ENCODE measurements around the gene TBX2.
"Not testable (repeated sequence)": the region's sequence is repeated elsewhere in the genome, so short reads cannot be mapped to it uniquely, and the experiment has no call there.

TBX2 gene

DNA sequence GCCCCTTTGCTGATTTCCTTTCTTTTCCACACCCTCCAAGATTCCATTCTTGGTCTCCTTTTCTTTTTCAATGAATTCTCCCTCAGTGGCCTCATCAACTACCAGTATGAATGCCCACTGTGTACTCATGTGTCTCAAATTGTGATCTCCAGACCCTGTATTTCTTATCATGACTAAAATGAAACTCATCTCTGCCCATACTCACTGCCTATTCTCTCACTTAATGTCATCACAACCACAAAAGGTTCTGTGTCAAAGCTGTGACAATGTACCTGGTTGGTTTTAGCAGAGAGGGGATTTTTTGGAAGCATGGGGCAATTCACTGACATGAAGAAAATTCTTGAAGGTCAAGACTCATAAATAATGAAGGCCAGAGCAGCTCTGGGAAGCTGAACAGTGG is 41.1 kb downstream of the TBX2 start:
- DNase-seq, result no peak

DNA sequence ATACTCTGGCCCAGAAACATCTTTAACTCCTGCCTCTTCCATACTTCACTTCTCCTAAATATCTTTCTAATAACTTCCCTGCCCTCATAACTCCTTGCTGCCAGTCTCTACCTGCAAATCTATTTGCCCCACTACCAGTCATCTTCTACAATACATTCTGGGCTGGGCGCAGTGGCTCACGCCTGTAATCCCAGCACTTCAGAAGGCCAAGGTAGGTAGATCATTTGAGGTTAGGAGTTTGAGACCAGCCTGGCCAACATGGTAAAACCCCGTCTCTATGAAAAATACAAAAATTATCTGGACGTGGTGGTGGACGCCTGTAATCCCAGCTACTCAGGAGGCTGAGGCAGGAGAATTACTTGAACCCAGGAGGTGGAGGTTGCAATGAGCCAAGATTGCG is 41.9 kb downstream of the TBX2 start:
- not testable (repeated sequence) for DNase-seq

DNA sequence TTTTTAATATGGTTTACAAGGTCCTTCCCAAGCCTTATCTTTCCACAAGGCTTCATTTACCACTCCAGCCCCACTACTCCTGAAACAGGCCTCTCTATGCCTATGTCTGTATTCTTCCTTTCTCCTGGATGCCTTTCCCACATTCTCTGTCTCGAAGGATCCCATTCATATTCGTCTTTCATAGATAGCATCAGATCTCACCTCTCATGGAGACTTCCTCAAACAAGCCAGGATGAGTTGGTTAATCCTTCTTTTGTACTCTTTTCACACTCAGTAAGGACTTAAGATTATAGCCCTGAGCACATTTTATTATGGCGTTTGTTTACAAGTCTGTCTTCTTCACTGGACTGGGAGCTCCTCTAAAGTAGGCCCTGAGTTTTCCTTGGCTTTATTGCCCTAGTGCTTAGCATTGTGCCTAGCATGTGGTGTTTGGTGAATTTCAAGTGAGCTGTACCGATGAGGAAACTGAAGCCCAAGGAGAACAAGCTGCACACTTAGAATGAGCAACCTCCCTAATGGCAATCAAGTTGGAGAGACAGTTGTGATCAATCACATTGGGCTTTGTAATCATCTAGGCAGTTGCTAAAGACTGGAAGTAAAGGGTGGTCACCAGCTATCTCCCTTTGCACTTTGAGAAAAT is 42.6 kb downstream of the TBX2 start:
- no peak for DNase-seq

DNA sequence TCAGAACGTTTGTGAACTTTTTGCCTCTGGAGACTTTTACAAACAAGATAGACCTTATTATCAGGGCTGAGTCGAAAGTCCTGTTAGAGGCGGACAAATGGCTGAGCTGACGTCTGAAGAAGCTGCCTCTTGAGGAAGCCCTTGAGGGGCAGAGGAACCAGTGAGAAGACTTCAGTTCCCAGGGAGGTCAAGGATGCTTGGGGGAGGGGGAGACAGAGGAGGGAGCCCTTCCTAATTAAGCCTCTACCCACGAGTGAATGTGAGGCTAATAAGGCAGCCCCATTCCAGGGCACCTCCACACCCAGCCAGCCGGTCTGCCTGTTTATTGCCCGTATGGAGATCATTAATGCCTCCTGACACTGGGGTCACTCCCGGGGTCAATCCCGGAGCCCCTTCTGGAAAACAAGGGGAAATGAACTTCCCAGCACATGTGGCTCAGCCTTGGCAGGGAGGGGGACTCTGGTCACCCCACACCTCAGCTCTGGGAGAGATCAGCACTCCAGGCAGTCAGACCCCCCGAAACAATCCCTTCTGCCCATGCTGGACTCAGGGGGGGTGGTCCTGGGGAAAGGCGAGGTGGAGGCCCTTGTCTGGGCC is 43.3 kb downstream of the TBX2 start:
- no peak for DNase-seq

DNA sequence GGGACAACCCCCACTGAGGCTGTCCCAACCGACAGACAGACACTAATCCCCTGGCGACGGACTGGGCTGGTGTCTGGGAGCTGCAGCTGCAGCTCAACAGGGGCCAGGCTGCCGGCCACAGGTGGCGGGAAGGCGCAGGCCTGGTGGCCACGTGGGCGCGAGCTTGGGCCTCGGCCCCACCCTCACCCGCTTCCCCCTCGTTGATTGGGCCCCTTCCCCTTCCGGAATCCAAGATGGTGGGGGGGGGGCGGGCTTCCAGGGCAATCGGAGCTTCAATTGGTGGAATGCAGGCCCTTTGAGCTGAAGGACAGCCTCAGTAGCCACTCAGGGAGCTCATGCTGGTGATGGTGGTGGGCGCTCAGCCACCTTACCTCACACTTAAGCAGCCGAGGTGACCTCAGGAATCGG is 43.8 kb downstream of the TBX2 start:
- no peak for DNase-seq

DNA sequence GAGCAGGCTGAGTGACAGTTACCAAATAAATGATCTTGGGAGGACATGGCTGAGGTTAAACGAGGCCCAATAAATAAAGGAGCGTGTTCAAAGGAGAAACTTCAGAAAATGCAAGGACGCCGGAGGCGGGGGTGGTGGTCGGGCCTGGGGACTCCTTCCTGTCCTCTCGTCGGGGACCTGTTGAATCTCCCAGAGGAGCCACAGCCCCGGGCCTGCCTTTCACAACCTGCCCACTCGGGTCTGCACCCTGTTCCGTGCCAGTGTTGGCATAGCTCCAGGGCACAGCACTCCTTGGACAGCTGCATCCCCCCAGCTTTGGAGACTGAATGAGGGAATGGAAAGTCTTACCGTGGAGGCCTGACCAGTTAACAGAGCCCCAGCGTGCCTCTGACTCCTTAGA is 44.4 kb downstream of the TBX2 start:
- no peak for DNase-seq

DNA sequence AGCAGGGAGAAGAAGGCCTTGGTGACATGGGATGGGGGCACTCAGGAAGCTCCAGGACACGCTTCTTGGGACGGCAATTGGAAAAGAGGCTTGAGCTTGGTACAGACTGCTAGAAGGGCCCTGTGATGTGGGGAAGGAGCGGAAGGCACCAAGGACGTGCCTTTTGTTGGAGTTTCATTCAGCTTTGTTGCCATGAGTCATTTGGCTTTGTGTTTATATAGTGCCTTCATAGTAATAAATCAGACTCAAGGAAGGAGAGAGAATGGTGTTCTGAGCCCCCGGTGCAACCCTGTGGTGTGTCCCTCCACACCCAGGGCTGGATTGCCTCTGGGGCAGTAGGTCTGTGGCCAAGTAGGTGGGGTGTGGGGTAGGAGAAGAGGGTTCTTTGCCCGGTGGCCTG is 45.2 kb downstream of the TBX2 start:
- DNase-seq, result no peak

DNA sequence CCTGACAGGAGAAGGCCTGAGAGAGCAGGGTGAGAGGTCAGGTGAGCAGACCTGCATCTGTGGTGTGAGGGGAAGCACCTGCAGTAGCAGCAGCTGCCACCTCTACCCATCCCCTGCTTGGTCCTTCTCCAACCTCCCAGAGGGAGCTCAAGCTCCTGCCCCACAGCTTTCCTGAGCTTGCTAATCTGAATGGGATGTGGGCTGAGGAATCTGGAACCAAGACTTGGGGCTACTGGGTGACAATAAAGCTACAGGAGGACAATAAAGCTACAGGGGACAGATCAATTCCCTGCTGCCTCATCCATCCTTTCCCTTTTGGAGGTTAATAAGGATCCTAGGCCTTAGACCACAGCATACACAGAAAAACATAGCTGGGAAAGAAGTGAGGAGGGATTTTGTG is 47.7 kb downstream of the TBX2 start:
- DNase-seq, result no peak

DNA sequence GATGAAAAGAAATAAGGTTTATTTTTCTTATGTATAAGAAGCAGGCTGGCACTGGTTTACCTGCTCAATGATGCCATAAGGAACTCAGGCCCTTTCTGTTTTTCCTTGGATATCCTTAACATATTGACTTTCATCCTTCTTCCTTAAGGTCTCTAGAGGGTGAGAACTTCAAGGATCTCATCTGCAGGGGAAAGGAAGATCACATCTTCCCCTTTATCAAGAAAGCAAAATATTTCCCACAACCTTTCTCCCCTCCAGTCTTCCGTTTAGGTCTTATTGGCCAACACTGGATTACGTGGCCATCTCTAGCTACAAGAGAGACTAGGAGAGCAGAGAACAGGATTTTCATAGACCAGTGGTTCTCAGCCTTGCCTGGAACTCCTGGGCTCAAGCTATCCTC is 48.4 kb downstream of the TBX2 start:
- DNase-seq, result no peak

DNA sequence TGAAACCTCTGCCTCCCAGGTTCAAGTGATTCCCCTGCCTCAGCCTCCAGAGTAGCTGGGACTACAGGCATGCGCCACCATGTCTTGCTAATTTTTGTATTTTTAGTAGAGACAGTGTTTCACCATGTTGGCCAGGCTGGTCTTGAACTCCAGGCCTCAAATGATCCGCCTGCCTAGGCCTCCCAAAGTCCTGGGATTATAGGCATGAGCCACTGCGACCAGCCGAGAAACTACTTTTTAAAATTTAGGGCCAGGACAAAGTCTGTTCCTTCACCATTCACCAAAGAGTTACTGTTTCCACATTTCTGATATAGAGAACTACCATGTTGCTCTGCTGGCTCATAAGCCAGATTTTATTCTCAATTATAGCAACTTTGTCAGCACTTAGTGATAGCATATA is 49.5 kb downstream of the TBX2 start:
- DNase-seq, result not testable (repeated sequence)

DNA sequence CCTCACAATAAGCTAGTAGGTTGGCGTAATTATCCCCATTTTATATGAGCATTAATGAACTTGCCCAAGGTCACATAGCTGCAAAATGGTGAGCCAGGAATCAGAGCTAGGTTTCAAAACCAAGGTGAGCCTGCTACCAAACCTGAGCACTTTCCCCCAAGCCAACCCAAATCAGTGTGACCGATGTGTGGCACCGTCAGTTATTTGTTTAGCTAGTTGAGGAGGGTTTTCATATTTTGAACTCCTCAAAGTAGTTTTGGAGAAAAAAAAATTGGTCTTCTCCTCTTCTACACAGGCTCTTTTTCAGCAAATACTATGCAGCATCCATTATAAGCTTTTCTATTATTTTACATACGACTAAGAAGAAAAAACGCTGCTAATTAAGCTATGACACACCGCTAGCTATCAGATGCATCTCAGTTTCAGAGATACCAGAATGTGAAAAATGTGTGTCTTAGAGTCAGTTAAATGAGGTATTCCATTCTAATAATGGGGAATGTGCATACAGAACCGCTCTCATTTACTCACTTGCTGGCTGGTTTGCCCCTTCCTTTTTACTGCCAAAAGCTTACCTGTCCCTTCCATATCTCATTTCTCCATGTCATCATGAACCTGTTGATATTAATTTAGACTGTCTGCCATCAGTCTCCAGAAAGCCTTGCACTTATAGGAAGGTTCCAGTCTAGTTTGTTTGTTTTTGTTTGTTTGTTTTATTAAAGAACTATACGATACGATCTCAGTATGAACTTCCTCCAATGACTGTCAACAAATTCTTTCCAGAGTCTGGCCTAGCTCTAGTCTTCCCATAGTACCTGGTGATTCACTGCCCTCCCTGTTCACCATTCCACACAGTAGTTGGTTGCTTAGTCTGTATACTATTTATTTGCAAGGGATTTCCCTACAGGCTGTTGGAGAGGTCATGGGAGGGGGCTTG is 50.3 kb downstream of the TBX2 start:
- DNase-seq, result no peak

DNA sequence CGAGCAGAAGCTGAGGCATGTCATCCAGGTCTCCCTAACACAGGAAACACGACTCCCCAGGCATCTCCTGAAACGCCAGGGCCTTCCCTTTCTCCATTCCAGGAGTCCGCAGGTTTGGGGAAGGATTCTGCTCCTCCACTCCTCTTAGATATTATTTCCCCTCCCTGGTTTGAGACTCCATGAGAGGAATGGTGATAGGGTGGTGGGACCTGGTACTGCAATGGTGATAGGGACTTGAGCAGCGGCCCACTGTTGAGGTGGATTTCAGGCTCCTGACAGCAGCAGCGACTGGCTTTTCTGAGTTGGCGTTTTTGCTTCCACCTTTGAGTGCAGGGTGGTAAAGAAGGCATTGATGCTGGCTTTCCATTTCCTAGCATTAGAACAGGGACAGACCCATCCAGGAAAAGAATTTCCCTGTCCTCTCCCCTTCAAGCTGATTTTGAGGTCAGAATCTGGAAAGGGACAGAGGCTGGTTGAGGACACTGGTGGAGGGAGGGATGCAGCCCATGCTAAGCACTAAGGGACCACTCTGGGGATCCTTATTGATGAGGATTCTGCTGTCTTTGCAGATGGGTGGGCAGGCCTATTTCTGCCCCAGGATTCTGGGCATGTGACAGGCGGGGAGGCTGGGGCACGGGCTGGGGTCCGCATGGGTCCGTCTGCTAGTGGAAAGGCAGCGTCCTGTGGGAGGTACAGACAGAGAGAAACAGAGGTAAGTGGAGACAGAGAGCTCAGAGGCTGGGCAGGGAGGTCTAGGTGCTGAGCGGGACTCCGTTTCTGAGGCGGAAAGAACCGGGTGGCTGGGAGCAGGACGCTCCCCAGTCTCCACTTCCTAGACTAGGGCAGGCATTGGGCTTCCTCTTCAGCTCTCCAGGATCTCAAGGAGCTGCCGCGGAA is 51.2 kb downstream of the TBX2 start:
- DNase-seq, result no peak

DNA sequence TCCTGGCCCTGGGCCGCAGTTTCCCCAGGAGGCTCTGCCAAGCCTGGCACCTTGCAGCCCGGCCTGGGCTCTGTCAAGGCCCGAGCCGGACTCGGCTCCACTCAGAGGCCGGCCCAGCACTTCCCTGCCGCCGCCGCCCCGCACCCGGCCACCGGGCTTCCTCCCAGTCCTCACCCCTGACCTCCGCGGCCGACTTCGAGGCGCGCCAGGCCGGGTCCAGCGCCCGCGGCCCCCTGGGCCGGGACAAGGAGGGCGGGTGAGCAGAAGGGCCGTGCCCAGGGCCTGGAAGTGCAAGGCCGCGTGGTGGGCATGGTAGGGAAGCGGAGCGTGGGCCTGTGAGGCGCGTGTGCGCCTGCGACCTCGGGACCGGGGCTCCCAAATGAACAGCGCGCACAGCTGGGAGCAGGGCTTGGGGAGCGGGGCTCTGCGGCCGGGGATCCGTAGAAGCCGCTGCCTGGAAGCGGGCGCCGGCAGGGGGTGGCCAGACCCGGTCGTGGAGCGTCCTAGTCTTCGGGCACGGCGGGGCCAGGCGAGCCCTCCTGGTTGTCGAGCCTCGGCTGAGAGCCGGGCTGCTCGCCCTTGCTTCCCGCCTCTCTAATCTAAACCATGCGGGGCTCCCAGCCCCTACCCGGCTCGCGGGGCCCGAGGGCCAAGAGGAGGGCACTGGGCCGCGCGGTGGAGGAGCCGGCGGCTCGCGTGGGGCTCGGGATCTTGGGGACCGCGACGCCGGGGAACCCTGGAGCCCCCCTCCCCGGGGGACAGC is 52.1 kb downstream of the TBX2 start:
- DNase-seq, result no peak

DNA sequence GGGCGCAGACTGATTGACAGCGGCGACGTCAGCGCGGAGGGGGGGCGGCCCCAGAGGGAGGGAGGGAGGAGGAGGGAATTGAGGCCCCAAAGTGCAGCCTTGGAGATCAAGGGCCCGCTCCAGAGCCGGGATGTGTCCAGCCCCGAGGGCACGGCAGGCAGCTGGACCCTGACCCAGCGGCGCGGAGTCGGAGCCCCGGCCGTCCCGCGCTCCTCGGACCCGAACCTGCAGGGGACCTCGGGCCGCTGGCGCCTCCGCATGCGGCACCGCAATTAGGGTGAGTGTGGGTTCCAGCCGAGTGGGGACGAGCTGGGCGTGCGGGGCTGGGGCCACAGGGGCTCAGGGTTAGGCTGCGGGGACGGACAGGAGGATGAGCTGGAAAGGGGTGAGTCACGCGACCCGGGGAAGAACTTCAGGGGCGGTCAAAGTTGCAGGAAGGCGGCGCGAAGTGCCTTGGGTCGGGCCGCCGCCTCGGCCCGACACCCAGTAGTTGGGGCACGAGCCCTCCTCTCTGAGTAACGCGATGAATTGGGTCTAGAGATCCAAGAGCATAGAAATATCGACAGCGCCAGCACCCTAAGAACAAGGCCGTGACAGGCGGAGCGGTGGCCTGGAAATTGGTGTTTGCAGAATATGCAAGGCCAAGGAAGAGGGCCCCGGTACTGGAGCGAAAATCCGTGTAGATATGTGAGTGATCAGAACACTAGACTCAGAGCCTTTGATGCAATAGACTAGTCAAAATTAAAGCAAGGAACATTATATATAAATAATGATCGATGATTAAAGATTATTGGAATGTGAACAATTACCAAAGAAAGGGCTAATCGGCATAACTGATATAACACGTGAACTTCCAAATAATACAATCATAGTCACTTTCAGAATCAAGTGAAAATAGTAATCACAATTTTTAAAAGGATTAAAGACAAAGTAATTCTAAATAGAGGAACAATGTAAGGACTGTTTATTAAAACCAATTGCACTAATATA is 53.0 kb downstream of the TBX2 start, which contains the start of gene TBX4:
Gene TBX4, plus strand, starts transcription at position 122 of the 990 bp plus-strand sequence. CDS start 4,069 bp downstream, outside the sequence.
- no peak for DNase-seq

DNA sequence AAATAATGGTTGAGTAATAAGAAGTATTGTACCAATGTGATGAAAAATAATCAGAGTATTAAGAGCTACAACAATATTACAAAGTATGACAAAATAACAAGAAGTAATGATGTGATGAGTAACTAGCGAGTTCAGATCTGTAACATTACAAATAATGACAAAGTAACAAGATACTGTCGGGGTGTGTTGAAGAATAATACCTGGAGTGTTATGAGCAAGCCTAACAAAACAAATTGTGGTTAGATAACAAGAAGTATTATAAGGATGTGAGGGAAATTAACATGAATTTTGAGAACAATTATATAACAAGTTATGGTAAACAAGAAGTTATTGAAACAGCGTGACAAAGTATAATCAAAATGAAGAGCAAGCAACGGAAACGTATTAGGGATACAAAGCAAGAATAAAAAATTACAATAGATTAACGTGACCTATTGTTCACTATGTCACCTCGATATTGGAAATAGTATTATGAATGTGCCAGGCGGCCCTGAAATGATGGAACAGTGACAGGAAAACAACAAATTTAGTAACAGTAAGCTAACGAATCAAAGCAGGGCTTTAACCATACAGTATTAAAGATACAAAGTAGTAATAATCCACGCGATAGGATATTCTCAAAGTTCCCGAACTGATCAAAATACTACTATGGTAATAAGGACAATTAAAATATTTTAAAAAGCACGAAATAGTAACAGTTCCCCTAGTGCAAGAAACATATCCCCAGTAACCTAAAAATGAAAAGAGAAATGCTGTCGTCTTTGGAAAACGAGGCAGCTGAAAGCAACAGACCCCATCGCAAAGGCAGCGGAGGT is 54.1 kb downstream of the TBX2 start:
- DNase-seq, result no peak

DNA sequence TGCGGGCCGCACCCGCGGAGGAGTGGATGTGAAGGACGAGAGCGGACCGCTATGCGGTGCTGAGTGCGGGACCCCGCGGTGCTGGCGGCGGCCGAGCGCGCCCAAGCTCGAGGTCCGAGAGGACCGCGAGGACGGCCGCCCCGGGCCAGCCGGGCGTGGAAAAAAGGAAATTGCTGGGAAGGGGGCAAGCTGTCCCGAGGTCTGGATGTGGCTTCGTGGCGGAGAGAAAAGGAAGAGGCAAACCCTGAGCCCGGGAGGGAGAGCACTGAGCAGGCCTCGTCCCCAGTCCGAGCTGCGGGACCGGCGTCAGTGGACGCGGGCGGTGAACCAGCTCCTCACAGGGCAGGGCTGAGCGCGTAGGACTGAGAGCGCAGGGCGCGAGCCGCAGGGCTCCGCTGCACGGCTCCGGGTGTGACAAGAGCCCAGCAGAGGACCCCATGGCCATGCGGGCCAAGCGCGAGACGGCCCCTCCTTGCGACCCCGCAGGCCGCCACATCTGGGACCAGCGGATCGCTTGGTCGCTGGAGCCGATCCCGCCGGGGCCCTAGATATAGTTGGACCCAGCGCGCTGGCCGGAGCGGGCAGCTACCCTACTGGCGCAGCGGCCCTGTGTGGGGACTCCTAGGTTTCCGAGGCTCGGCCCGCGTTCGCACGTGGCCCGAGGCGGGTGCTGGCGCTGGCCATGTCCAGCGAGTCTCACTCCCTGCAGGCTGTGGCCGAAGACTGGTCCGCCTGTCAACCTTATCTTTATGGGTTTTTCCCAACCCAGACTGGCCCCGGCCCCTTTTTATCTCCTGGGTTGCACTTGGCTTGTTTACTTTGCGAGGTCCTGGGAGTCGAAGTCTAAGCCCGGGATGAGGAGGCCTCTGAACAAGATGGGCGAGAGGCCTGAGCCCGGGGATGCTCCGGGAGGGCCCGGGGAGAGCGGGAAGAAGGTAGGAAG is 55.0 kb downstream of the TBX2 start:
- no peak for DNase-seq

DNA sequence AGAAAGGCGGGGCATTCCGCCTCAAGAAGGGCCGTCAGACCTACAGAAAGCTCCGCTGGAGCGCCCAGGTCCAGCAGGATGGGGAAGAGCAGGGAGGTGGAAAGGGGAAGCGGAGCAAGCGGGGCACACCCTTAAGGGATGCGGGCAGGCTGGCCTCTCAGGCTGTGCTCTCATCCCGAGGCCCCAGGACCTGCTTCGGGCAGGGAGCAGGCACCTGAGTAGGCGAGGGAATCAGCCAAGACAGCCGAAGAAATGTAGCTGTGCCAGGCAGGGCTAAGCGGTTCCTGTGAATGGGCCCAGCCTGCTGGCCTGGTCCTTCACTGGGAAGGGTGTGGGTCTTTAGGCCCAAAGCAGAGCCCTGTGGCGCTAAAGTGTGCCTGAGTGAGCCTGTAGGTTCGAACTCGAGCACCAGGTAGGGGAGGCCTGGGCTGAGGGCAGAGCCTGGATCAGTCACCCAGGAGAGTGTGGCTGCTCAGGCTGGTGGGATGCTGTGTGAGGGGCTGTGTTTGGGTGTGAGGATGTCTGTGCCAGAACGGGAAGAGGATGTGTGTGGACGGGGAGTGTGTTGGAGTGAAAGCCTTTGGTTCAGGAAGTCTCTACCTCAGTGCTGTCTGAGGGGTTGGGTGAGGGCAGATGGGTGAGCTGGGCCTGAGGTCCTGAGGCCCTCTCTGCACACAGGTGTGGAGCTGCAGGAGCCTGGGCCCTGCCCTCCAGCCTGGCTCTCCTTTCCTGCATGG is 55.8 kb downstream of the TBX2 start:
- DNase-seq, result no peak
